Ishikawa (cell line): ENCODE measurements around the gene KCNK15.

Source experiments
- CEBPB ChIP-seq: IDR thresholded peaks from 2 replicates; pipeline ENCODE4 v1.6.1; 2012
- CREB1 ChIP-seq: IDR thresholded peaks from 2 replicates; pipeline ENCODE4 v1.6.1; 2012; ENCODE audit warnings: low read depth
- EGR1 ChIP-seq: IDR thresholded peaks from 2 replicates; pipeline ENCODE4 v1.6.1; 2012
- EP300 ChIP-seq: IDR thresholded peaks from 2 replicates; pipeline ENCODE4 v1.6.1; 2012; ENCODE audit warnings: borderline replicate concordance
- MAX ChIP-seq: IDR thresholded peaks from 2 replicates; pipeline ENCODE4 v1.6.1; 2012
- NFIC ChIP-seq: IDR thresholded peaks from 2 replicates; pipeline ENCODE4 v1.6.1; 2012
- RAD21 ChIP-seq: IDR thresholded peaks from 2 replicates; pipeline ENCODE4 v1.6.1; 2012; ENCODE audit warnings: low read depth
- REST ChIP-seq: IDR thresholded peaks from 2 replicates; pipeline ENCODE4 v1.6.1; 2012; ENCODE audit warnings: low read depth, mild to moderate bottlenecking
- TAF1 ChIP-seq: IDR thresholded peaks from 2 replicates; pipeline ENCODE4 v1.6.1; 2012; ENCODE audit warnings: low read depth, mild to moderate bottlenecking
- TCF12 ChIP-seq: IDR thresholded peaks from 2 replicates; pipeline ENCODE4 v1.6.1; 2012; ENCODE audit warnings: low read depth
- TEAD4 ChIP-seq: IDR thresholded peaks from 2 replicates; pipeline ENCODE4 v1.6.1; 2012
- USF1 ChIP-seq: IDR thresholded peaks from 2 replicates; pipeline ENCODE4 v1.6.1; 2012
- YY1 ChIP-seq: IDR thresholded peaks from 2 replicates; pipeline ENCODE4 v1.6.1; 2012; ENCODE audit warnings: low read depth

GRCh38 chr20:44701858-44702256 lies 43.8 kb upstream of the KCNK15 start:
- TF ChIP-seq CEBPB (no peak), REST (no peak), YY1 (no peak), CREB1 (no peak), TAF1 (no peak), EP300 (no peak), USF1 (no peak), NFIC (no peak), EGR1 (no peak), MAX (no peak), RAD21 (no peak), TCF12 (no peak), TEAD4 (no peak)
